CD4-positive, alpha-beta T cell treated with Interleukin-4 for 4 hours (primary cell): Measurements from ENCODE around the gene PCNP.
"Not testable (repeated sequence)": the region's sequence is repeated elsewhere in the genome, so short reads cannot be mapped to it uniquely, and the experiment has no call there.

Experiments
- DNase-seq: peaks from one replicate; pipeline ENCODE4 v3.0.0-alpha.2; 2020

Gene PCNP

GRCh38 chr3:101634591-101635196 is 60.7 kb downstream of the PCNP start:
- no peak for DNase-seq

DNA sequence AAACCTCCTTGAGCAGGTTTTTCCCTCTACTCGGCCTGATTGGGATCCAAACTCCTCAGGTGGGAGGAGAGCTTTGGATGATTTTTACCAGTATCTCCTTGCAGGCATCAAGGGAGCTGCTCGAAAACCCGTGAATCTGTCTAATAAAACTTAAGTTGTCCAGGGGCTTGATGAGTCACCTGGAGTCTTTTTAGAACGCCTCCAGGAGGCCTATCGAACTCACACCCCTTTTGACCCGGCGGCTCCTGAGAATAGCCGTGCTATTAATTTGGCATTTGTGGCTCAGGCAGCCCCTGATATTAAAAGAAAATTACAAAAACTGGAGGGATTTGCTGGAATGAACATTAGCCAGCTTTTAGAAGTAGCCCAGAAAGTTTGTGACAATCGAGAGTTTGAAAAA is 61.4 kb downstream of the PCNP start:
- DNase-seq = no peak

- peak; percentile 65 for DNase-seq
Measured at GRCh38 chr3:101635954-101636798, 62.2 kb downstream of the PCNP start.

DNA sequence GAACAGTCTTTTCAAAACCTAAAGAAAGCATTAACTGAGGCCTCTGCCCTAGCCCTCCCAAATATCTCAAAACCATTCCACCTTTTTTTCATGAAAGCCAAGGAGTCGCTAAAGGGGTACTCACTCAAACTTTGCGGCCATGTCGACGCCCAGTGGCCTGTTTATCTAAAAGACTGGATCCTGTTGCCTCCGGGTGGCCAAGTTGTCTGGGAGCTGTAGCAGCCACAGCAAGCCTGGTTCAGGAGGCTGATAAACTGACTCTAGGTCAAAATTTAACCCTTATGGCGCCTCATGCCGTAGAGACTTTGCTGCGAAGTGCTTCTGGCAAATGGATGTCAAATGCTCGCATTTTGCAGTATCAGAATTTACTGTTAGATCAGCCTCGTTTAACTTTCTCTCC is 63.5 kb downstream of the PCNP start:
- no peak for DNase-seq

DNA sequence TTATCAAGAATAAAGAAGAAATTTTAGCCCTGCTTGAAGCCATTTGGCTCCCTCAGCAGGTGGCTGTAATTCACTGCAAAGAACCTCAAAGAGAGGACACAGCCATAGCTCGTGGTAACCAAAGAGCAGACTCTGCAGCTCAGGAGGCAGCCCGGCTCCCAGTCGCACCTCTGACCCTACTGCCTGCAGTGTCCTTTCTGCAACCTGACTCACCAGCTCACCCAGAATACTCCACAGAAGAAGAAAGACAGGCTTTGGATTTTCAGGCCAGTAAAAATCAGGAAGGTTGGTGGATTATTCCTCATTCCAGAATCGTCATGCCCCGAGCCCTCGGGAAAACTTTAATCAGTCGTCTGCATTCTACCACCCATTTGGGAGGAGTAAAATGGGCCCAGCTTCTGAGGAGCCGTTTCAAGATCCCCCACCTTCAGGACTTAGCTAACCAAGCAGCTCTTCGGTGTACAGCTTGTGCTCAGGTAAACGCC is 64.3 kb downstream of the PCNP start:
- no peak for DNase-seq

DNA sequence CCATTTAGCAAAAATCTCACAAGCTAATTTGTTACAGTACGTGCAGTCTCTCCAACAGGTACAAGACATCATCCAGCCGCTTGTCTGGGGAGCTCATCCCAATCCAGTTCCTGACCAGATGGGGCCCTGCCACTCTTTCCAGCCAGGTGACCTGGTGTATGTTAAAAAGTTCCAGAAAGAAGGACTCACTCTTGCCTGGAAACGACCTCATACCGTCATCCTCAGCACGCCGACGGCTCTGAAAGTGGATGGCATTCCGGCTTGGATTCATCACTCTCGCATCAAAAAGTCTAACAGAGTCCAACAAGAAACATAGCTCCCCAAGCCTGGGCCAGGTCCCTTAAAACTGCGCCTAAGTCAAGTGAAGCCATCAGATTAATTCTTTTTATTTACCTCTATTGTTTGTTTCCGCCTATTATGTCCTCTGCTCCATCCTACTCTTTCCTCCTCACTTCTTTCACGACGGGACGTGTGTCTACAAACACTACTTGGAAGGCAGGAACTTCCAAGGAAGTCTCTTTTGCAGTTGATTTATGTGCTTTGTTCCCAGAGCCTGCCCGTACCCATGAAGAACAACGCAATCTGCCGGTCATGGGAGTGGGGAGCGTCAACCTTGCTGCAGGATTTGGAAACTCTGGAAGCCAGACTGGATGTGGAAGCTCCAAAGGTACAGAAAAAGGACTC is 65.4 kb downstream of the PCNP start:
- no peak for DNase-seq

DNA sequence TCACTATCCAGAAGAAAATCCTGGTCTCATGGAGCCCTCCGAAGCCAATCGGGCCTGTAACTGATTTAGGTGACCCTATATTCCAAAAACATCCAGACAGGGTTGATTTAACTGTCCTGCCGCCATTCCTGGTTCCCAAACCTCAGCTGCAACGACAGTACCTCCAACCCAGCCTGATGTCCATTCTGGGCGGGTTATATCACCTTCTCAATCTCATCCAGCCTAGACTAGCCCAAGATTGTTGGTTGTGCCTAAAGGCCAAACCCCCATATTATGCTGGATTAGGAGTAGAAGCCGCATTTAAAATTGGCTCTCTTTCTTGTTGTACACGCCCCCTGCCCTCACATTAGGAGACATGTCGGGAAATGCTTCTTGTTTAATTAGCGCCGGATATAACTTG is 66.3 kb downstream of the PCNP start:
- no peak for DNase-seq

- not testable (repeated sequence) for DNase-seq
Measured at GRCh38 chr3:101641397-101642115, 67.6 kb downstream of the PCNP start.

DNA sequence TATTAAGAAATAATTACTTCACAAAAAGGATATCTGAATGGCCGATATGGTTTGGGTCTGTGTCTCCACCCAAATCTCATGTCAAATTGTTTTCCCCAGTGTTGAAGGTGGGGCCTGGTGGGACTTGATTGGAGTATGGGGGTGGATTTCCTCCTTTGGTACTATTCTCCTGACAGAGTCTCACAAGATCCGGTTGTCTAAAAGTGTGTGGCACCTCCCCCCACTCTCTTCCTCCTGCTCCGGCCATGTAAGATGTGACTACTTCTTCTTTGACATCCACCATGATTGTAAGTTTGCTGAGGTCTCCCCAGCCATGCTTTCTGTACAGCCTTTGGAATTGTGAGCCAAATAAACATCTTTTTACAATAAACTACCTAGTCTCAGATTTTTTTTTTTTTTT is 68.5 kb downstream of the PCNP start:
- no peak for DNase-seq

DNA sequence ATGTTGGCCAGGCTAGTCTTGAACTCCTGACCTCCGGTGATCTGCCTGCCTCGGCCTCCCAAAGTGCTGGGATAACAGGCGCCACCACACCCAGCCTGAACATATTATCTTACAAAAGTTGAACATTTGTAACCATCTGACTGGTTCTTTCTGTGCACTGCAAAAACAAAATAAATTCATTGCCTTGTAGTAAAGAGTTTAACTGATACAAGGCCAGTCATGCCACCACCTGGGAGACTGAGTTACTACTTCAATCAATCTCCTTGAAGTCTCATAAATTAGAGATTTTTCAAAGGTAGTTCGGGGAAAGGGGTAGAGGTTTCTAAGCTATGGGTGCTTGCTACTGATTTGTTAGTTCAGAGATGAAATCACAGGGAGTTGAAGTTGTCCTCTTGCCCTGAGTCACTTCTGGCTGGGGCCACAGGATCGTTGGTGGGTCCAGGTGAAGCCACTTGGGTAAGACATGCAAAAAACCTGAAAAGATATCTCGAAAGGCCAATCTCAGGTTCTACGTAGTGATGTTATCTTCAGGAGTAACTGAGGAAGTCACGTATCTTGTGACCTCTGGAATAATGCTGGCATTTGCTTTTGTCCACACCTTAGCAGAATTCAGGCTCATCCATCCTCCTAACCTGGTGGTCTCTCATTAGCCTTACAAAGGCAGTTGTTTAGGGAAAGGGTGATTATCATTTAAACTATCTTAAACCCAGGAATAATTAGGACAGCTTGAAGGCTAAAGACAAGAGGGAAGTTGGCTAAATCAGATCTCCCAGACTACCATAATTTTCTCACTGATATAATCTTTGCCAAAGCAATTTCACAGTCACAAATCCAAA is 69.2 kb downstream of the PCNP start:
- DNase-seq = no peak
